GM10266 (cell line): ENCODE data around the gene CXorf38.

Source experiments
- DNase-seq: peaks from one replicate; pipeline ENCODE4 v3.0.0; 2012; ENCODE audit errors: extremely low spot score
- TF ChIP-seq, protein P1 (sequence below): IDR thresholded peaks from 2 replicates; pipeline ENCODE4 v1.5.1; 2012; ENCODE audit warnings: mild to moderate bottlenecking, low read depth; ENCODE audit not compliant: control insufficient read depth, insufficient read depth; ENCODE audit errors: missing control alignments

Gene CXorf38

GRCh38 chrX:40671126-40671525 lies 23.8 kb upstream of the CXorf38 start:
- TF ChIP-seq, protein P1, sequence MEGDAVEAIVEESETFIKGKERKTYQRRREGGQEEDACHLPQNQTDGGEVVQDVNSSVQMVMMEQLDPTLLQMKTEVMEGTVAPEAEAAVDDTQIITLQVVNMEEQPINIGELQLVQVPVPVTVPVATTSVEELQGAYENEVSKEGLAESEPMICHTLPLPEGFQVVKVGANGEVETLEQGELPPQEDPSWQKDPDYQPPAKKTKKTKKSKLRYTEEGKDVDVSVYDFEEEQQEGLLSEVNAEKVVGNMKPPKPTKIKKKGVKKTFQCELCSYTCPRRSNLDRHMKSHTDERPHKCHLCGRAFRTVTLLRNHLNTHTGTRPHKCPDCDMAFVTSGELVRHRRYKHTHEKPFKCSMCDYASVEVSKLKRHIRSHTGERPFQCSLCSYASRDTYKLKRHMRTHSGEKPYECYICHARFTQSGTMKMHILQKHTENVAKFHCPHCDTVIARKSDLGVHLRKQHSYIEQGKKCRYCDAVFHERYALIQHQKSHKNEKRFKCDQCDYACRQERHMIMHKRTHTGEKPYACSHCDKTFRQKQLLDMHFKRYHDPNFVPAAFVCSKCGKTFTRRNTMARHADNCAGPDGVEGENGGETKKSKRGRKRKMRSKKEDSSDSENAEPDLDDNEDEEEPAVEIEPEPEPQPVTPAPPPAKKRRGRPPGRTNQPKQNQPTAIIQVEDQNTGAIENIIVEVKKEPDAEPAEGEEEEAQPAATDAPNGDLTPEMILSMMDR, result no peak
- no peak for DNase-seq

DNA sequence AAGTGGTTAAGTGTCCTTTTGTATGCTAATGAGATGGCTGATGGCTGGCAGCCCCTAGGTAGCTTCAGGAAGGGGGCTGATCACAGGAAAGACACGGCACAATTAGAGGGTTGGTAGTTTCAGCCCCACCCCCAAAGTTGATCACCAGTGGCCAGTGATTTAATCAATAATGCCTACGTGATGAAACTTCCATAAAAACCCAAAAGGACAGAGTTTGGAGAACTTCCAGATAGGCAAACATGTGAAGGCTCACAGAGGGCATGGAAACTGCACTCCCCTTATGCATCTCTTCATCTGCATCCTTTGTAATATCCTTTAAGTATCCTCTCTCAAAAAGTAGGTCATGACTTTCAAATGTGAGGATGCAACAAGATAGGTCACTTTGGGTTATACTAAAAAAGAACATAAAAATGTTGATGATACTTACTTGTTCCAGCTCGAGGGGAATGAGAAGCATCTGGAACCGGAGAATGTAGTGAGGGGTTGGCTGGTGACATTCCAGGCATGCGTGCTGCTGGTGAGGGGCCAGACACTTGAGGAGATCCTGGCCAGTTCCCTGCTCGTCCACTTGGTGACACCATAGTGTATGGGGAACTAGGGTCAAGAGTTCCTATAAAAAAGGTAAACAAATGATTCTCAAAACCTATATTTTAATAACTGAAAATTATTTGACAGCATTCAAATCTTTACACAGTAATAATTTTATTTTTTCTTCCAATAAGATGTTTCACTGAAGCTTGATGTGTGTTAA lies 16.7 kb upstream of the CXorf38 start:
- TF ChIP-seq, protein P1, result no peak

DNA sequence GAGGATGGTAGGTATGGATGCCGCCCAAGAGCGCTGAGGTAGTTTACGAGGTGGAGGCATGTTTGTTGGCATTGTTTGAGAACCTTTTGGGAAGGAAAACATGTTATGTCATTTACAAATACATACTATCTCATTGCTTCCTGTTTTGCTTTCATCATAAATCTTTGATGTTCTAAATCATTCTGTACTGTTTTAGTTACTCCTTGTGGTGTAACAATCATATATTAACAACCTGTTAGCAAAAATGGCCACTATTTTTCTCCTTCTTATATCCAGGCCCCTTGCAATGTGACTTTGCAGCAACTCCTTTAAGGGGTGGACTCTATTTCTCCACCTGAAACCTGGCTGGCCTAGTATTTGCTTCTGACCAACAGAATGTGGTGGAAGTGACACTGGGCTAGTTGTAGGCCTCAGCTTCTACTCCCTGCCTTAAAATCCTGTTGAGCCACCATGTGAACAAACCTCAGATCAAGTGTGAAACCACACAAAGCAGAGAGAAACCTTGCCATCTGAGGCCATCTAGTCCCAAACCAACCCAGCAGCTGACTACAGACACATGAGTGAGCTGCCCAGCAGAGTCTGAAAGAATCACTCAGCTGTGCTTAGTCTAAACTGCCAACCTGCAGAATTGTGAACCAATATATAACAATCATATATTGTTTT lies 15.8 kb upstream of the CXorf38 start:
- DNase-seq, result no peak
- TF ChIP-seq, protein P1, result no peak

More for the DNA sequence above, 16.7 kb upstream of the CXorf38 start:
- DNase-seq, result no peak

GRCh38 chrX:40661489-40661888 lies 14.1 kb upstream of the CXorf38 start:
- no peak for DNase-seq
- TF ChIP-seq, protein P1, result no peak

DNA sequence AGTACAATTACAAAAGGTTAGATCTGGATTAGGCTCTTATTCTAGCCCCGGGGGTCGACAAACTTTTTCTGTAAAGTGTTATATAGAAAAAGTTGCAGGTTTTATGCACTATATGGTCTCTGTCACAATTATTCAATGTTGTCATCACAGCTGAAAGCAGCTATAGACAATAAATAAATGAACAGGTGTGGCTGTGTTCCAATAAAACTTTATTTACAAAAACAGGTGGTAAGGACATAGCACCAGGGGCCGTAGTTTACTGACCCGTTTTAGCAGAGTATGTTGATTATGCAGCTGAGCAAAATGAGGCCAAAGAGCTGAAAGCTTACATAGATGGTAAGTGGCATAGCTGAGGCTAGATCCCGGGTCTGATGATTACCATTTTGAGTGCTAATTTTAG lies 13.0 kb upstream of the CXorf38 start:
- no peak for DNase-seq
- TF ChIP-seq, protein P1, result no peak

DNA sequence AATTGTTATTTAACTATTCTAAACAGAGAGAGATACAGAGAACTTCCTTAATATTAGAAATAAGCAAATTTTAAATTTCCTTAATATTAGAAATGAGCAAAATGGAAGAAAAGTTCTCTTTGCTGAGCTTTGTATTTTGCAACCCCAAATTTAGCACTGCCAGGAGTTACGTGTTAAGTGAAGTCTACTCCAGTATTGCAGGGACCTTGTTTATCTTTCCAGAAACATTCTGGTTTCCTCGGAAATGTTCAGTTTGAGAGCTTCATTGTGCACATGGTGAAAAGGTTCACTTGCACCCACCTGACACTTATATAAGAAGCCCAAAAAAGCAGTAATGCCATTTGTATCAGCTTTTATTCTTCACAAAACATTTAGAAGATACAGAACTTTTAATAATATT lies 6.2 kb upstream of the CXorf38 start:
- TF ChIP-seq, protein P1, result no peak
- DNase-seq, result no peak

GRCh38 chrX:40652664-40653063 lies 5.3 kb upstream of the CXorf38 start:
- DNase-seq, result no peak
- TF ChIP-seq, protein P1, result no peak
